Measurements from ENCODE around the gene ECHS1.
"Not testable (repeated sequence)": the region's sequence is repeated elsewhere in the genome, so short reads cannot be mapped to it uniquely, and the experiment has no call there.

ECHS1 gene

GRCh38 chr10:133337370-133337725, 35.8 kb downstream of the ECHS1 start:
- no peak for DNase-seq

GRCh38 chr10:133336577-133337369, 36.4 kb downstream of the ECHS1 start, which contains the start of gene CALY:
Gene CALY, minus strand, starts transcription at chr10:133336896. Its CDS starts 7,907 bp downstream, at chr10:133328989.
- DNase-seq, result no peak

- DNase-seq, result no peak
These were observed 37.0 kb downstream of the ECHS1 start for GRCh38 chr10:133336118-133336576.

- DNase-seq, result no peak
These were observed 37.7 kb downstream of the ECHS1 start for GRCh38 chr10:133335246-133336117.

GRCh38 chr10:133334503-133335245, 38.5 kb downstream of the ECHS1 start:
- no peak for DNase-seq

GRCh38 chr10:133332936-133333699, 40.0 kb downstream of the ECHS1 start:
- DNase-seq, result no peak

- no peak for DNase-seq
These were observed 43.5 kb downstream of the ECHS1 start for GRCh38 chr10:133329491-133330202.

- no peak for DNase-seq
These were observed 44.5 kb downstream of the ECHS1 start for GRCh38 chr10:133328358-133329343.

- no peak for DNase-seq
These were observed 45.4 kb downstream of the ECHS1 start for GRCh38 chr10:133327651-133328357.

- no peak for DNase-seq
These were observed 46.2 kb downstream of the ECHS1 start for GRCh38 chr10:133326745-133327650.

- DNase-seq, result no peak
These were observed 47.0 kb downstream of the ECHS1 start for GRCh38 chr10:133326223-133326551.

GRCh38 chr10:133325440-133326222, 47.5 kb downstream of the ECHS1 start:
- DNase-seq, result no peak

- no peak for DNase-seq
These were observed 48.3 kb downstream of the ECHS1 start for GRCh38 chr10:133324857-133325260.

GRCh38 chr10:133324198-133324792, 48.9 kb downstream of the ECHS1 start:
- no peak for DNase-seq

- DNase-seq, result not testable (repeated sequence)
These were observed 51.0 kb downstream of the ECHS1 start for GRCh38 chr10:133322064-133322709.

GRCh38 chr10:133320852-133321422, 52.2 kb downstream of the ECHS1 start:
- DNase-seq, result not testable (repeated sequence)

Data from NCI-H2081 treated with DMSO at 0.1 percent for 48 hours (cell line).